OCI-LY3 (cell line): ENCODE results near the gene YBX1.

Experiments
- H2AFZ ChIP-seq: fragments of 200-600, 300-600 bp; shearing (Covaris generic); 2 replicates; pipeline ENCODE4 v1.6.0; 2014; ENCODE audit warnings: antibody characterized with exemption, low read depth, low read length
- H3K27ac ChIP-seq: fragments of 200-600, 300-600 bp; sonication (generic); 2 replicates; pipeline ENCODE4 v1.5.1; 2014; ENCODE audit warnings: mild to moderate bottlenecking, low read length, moderate library complexity, mixed read lengths
- H3K27me3 ChIP-seq: fragments of 200-600, 300-600 bp; sonication (generic); 2 replicates; pipeline ENCODE4 v1.6.1; 2014; ENCODE audit warnings: low read depth, low read length, mixed read lengths
- H3K36me3 ChIP-seq: fragments of 200-600, 300-600 bp; sonication (generic); replicated peaks from 2 replicates; pipeline ENCODE3; 2014; ENCODE audit warnings: low read depth, low read length, mixed read lengths
- H3K4me1 ChIP-seq: fragments of 300-600, 200-600 bp; sonication (generic); 2 replicates; pipeline ENCODE4 v1.6.1; 2014; ENCODE audit warnings: low read length, mixed read lengths
- H3K4me2 ChIP-seq: fragments of 200-600, 300-600 bp; sonication (generic); 2 replicates; pipeline ENCODE4 v1.6.1; 2014; ENCODE audit warnings: low read length, mixed read lengths
- H3K4me3 ChIP-seq: fragments of 300-600, 200-600 bp; sonication (generic); 2 replicates; pipeline ENCODE4 v1.5.1; 2014; ENCODE audit warnings: antibody characterized with exemption, mild to moderate bottlenecking, low read length, moderate library complexity
- H3K79me2 ChIP-seq: fragments of 300-600, 200-600 bp; shearing (Covaris generic); 2 replicates; pipeline ENCODE4 v1.6.1; 2014; ENCODE audit warnings: mild to moderate bottlenecking, low read length, mixed read lengths
- H3K9ac ChIP-seq: fragments of 300-600, 200-600 bp; shearing (Covaris generic); 2 replicates; pipeline ENCODE4 v1.6.0; 2014; ENCODE audit warnings: mild to moderate bottlenecking, low read length, moderate library complexity
- H3K9me3 ChIP-seq: fragments of 200-600, 300-600 bp; shearing (Covaris generic); 2 replicates; pipeline ENCODE4 v1.6.1; 2014; ENCODE audit warnings: low read length, mixed read lengths; ENCODE audit not compliant: insufficient read depth
- H4K20me1 ChIP-seq: fragments of 200-600, 300-600 bp; sonication (generic); 2 replicates; pipeline ENCODE4 v1.6.1; 2016; ENCODE audit warnings: low read length, mixed read lengths; ENCODE audit not compliant: insufficient read depth
- EZH2phosphoT487 ChIP-seq: fragments of 200-600 bp; shearing (Covaris generic); IDR thresholded peaks from 2 replicates; pipeline ENCODE4 v1.6.1; 2018; ENCODE audit warnings: antibody characterized with exemption, mixed run types, low read depth
- TF ChIP-seq, protein P1 (sequence below): fragments of 200-600, 300-600 bp; sonication (generic); IDR thresholded peaks from 2 replicates; pipeline ENCODE4 v1.5.1; 2014; ENCODE audit warnings: antibody characterized with exemption, low read length, low read depth

YBX1 gene

DNA sequence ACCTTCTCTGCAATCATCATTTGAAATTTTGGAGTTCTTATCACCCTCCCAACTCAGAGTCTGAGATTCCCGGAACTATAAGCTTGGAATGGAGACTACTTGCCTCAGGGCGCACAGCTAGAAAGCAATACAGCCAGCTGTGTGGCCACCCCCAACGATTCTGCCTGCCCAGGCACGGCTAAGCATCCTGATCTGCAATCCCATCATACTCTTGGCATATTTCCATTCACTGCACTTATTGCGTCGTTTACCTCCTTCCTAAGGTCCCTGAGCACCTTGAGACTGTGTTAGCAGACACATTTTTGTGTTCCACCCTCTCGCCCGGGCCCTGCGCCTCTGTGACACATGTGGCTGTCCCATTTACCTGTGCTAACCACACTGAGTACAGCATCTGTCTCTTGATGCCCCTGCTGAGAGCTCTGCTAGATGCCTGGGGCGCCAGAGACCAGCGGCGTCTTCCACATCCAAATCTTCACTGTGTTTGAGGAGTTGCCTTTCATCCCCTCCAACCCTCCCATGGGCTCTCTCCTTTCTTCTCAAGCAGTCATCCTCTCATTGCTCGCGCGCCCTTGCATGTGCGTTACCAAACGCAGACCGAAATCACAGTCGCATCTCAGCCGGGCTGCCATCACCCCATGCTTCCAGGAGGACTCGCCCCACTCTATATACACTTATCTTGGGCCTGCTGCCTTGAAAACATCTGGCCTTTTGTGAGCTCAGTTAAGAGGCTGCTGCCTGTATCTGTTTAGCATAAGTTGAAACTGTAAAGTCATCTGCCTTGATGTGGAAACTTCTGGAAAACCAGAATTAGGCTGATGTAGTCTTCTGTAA is 61.3 kb downstream of the YBX1 start:
- Histone ChIP-seq H3K27me3 (no peaks in the 10 kb centered on the region), H3K36me3 (peaks cover 3% of the 10 kb centered on the region), H3K4me2 (no peak overlapping the region), H3K9ac (no peak overlapping the region), H3K9me3 (no peaks in the 10 kb centered on the region), H3K79me2 (no peaks in the 10 kb centered on the region), H3K27ac (no peak overlapping the region), H2AFZ (no peak overlapping the region), H3K4me3 (no peak overlapping the region), H3K4me1 (no peaks in the 10 kb centered on the region), H4K20me1 (no peaks in the 10 kb centered on the region)
- TF ChIP-seq EZH2phosphoT487: no peak
- TF ChIP-seq, protein P1, sequence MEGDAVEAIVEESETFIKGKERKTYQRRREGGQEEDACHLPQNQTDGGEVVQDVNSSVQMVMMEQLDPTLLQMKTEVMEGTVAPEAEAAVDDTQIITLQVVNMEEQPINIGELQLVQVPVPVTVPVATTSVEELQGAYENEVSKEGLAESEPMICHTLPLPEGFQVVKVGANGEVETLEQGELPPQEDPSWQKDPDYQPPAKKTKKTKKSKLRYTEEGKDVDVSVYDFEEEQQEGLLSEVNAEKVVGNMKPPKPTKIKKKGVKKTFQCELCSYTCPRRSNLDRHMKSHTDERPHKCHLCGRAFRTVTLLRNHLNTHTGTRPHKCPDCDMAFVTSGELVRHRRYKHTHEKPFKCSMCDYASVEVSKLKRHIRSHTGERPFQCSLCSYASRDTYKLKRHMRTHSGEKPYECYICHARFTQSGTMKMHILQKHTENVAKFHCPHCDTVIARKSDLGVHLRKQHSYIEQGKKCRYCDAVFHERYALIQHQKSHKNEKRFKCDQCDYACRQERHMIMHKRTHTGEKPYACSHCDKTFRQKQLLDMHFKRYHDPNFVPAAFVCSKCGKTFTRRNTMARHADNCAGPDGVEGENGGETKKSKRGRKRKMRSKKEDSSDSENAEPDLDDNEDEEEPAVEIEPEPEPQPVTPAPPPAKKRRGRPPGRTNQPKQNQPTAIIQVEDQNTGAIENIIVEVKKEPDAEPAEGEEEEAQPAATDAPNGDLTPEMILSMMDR: no peak

DNA sequence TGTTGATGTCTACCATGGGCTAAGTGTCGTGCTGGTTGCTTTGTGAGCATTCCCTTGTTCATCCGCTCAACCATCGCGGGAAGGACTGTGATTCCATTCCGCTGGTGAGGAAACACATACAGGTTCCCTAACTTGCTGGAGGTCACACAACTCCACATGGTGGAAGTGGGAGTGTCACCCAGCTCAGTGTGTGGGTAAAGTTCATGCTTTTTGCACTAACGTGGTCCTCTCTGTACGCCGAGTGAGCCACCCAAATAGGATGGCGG is 61.9 kb downstream of the YBX1 start:
- no peaks in the 10 kb centered on the region for H3K79me2 ChIP-seq
- H2AFZ ChIP-seq: no peak overlapping the region
- no peaks in the 10 kb centered on the region for H4K20me1 ChIP-seq
- H3K9ac ChIP-seq: no peak overlapping the region
- H3K4me1 ChIP-seq: no peaks in the 10 kb centered on the region
- peaks cover 3% of the 10 kb centered on the region for H3K36me3 ChIP-seq
- no peak for TF ChIP-seq EZH2phosphoT487
- TF ChIP-seq, protein P1: no peak
- no peak overlapping the region for H3K4me2 ChIP-seq
- H3K4me3 ChIP-seq: no peak overlapping the region
- no peak overlapping the region for H3K27ac ChIP-seq
- no peaks in the 10 kb centered on the region for H3K27me3 ChIP-seq
- H3K9me3 ChIP-seq: no peaks in the 10 kb centered on the region

DNA sequence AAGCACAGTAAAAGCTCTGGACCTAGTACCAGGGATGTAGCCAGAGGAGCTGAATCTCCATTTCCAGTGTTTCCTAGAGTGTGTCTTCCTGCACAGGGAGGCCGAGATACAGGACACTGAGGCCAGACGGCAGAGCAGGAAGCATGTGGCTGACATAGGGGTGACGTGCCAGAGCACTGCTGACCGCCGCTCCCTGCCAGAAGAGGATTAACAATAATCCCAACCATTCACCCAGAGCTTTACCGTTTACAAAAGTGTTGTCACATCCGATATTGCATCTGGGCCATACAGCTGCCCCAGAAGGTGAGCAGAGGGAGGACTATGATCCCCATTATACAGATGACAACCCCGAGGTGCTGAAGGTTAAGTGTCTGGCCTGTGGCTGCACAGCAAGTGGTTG is 63.6 kb downstream of the YBX1 start:
- Histone ChIP-seq H3K27me3 (no peaks in the 10 kb centered on the region), H3K4me2 (no peak overlapping the region), H3K4me3 (no peak overlapping the region), H4K20me1 (no peaks in the 10 kb centered on the region), H3K36me3 (peaks cover 8% of the 10 kb centered on the region), H3K9ac (no peak overlapping the region), H3K27ac (no peak overlapping the region), H2AFZ (no peak overlapping the region), H3K9me3 (no peaks in the 10 kb centered on the region), H3K79me2 (no peaks in the 10 kb centered on the region), H3K4me1 (no peaks in the 10 kb centered on the region)
- TF ChIP-seq, protein P1: no peak
- no peak for TF ChIP-seq EZH2phosphoT487

DNA sequence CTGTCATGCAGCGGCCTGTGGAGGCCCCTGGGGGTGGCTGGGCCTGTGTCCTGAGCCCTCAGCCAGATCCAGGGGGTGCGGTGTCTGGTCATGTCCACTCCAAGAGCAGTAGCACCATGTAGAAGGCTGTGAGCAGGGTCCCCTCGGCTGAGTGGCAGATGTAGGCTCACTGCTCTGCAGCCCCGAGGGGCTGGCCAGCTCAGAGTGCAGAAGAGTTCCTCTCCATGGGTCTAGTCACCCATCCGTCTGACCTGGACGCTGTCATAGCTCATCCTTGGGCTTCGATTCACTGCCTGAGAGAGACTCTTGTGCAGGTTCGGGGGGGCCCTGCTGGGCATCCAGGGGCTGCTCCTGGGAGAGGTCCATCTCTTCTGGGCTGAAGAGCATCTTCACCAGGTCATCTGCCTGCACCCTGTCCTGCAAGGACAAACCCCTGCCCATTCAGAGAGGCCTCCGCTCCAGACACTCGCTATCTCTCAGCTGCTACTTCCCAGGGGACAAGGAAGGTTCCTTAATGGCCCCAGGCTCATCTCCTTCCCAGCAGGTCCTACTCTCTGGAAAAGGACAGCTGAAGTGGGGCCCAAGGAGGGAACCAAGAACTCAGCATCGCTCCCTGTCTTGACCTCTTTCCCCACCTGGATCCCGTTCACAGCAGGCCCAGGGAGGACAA is 64.4 kb downstream of the YBX1 start:
- H3K36me3 ChIP-seq: peaks cover 8% of the 10 kb centered on the region

More for the DNA sequence above, 64.4 kb downstream of the YBX1 start:
- no peaks in the 10 kb centered on the region for H3K79me2 ChIP-seq
- no peak overlapping the region for H3K4me3 ChIP-seq
- H3K27me3 ChIP-seq: no peaks in the 10 kb centered on the region
- TF ChIP-seq, protein P1: no peak
- no peak for TF ChIP-seq EZH2phosphoT487
- H4K20me1 ChIP-seq: no peaks in the 10 kb centered on the region
- no peak overlapping the region for H3K9ac ChIP-seq
- H3K4me2 ChIP-seq: no peak overlapping the region
- H3K4me1 ChIP-seq: no peaks in the 10 kb centered on the region
- no peak overlapping the region for H2AFZ ChIP-seq
- H3K9me3 ChIP-seq: no peaks in the 10 kb centered on the region
- H3K27ac ChIP-seq: no peak overlapping the region
